Measurements from ENCODE around the gene L1TD1. TPM values are rescaled to one million over a fixed set of nuclear protein-coding genes. Genes with fewer than 3 reads are reported as not detected.
"Not testable (repeated sequence)": the region's sequence is repeated elsewhere in the genome, so short reads cannot be mapped to it uniquely, and the experiment has no call there.

Gene L1TD1
- polyA plus RNA-seq, 3 donors from 2014 or later, result not detected

DNA sequence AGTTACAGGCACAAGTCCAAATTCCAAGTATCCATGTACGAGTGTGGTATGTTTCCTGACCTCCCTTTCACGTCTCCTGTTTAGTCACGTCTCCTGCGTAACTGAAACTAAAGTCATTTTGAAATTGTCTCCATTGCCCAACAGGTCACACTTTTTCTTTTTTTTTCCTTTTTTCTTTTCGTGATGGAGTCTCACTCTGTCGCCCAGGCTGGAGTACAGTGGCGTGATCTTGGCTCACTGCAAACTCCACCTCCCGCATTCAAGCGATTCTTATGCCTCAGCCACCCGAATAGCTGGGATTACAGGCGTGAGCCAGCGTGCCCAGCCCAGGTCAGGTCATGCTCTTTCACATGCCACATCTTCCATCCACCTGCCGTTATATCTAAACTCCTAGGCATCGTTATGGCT is 38.2 kb downstream of the L1TD1 start:
- DNase-seq, result no peak
- Mint-ChIP-seq H3K4me1 (no peaks in the 10 kb centered on the region), H3K27me3 (ENCODE audit: low read depth in 3 of 3) (peaks cover 0 to 4% (median 2%) of the 10 kb centered on the region in 3 donors), H3K9me3 (peaks cover 0 to 1% (median 0%) of the 10 kb centered on the region in 6 donors), H3K27ac (no peak overlapping the region), H3K4me3 (no peak overlapping the region), H3K36me3 (no peaks in the 10 kb centered on the region)

DNA sequence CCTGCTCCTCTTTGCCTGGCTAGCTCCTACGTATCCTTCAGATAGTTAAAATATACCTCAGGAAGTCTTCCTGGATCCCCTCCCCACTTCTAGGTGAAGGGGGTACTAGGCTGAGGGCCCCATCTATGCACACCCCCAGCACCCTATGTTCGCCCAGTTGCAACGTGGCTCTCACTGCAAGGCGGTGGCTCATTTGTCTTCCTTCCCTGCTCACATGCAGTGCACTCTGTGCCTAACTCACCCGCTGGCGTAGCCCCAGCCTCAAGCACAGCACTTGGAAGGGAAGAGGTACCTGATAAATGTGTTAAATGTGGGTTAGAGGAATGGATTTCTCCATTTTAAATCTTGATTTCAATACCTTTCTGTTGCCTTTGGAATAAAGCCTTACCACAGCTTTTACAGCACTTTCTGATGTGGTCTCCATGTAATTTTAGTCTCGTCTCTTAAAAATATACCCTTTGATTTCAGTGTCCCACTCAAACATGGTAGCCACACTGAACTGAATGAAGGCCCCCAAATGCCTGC is 39.3 kb downstream of the L1TD1 start:
- Mint-ChIP-seq H3K4me3 (no peak overlapping the region), H3K4me1 (no peaks in the 10 kb centered on the region), H3K36me3 (no peaks in the 10 kb centered on the region), H3K9me3 (peaks cover 0 to 1% (median 0%) of the 10 kb centered on the region in 6 donors), H3K27ac (no peak overlapping the region), H3K27me3 (ENCODE audit: low read depth in 3 of 3) (peaks cover 0 to 4% (median 2%) of the 10 kb centered on the region in 3 donors)
- no peak for DNase-seq

GRCh38 chr1:62234688-62235087 is 40.0 kb downstream of the L1TD1 start:
- Mint-ChIP-seq H3K4me3 (no peak overlapping the region), H3K9me3 (peaks cover 0 to 1% (median 0%) of the 10 kb centered on the region in 6 donors), H3K27ac (no peak overlapping the region)

DNA sequence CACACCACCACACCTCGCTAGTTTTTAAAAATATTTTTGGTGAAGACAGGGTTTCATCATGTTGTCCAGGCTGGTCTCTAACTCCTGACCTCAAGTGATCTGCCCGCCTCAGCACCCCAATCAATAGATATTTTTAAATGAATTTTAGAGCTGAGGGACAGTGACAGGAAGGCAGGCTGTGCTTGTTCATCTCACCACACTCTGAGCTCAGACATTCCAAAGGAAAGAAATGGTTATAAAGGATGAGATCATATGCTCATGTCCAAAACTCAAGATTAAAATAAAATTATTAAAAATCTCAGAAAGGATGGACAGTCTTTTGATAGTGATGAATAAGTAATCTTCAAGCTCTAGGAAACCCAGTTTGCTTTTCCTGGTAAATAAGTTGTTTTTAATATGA is 40.9 kb downstream of the L1TD1 start:
- H3K27me3 Mint-ChIP-seq (ENCODE audit: low read depth in 3 of 3), result peaks cover under 1 to 4% (median 4%) of the 10 kb centered on the region in 3 donors
- no peak for DNase-seq
- no peaks in the 10 kb centered on the region for H3K36me3 Mint-ChIP-seq
- no peaks in the 10 kb centered on the region for H3K4me1 Mint-ChIP-seq
- peaks cover 0 to 1% (median 0%) of the 10 kb centered on the region in 6 donors for H3K9me3 Mint-ChIP-seq
- no peak overlapping the region for H3K4me3 Mint-ChIP-seq
- H3K27ac Mint-ChIP-seq, result no peak overlapping the region

More at GRCh38 chr1:62234688-62235087, 40.0 kb downstream of the L1TD1 start:
- no peak for DNase-seq
- Mint-ChIP-seq H3K4me1 (no peaks in the 10 kb centered on the region), H3K27me3 (ENCODE audit: low read depth in 3 of 3) (peaks cover 2 to 4% (median 3%) of the 10 kb centered on the region in 3 donors), H3K36me3 (no peaks in the 10 kb centered on the region)

DNA sequence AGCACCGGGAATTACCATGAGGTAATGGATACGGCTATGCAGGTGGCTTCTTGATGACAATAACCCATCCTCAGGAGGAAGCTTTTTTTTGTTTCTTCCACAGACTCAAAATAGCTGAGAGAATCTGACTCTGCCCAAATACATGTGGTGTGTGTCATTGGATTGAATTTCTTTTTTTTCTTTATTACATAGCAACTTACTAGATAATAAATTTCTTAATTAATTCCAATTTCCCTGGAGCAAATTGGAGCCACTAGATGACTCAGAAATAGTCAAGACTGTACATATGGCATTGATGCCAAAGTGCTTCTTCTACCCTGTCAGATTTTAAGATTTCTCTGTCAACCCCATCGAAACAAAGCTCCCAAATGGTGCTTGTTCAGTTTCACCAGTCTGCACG is 42.7 kb downstream of the L1TD1 start:
- no peaks in the 10 kb centered on the region for H3K36me3 Mint-ChIP-seq
- no peak for DNase-seq
- no peak overlapping the region for H3K4me3 Mint-ChIP-seq
- no peaks in the 10 kb centered on the region for H3K4me1 Mint-ChIP-seq
- peaks cover 0 to 1% (median 0%) of the 10 kb centered on the region in 6 donors for H3K9me3 Mint-ChIP-seq
- peaks cover 0 to 4% (median 4%) of the 10 kb centered on the region in 3 donors for H3K27me3 Mint-ChIP-seq (ENCODE audit: low read depth in 3 of 3)
- no peak overlapping the region for H3K27ac Mint-ChIP-seq

- no peak overlapping the region for H3K4me3 Mint-ChIP-seq
- no peak overlapping the region for H3K27ac Mint-ChIP-seq
- H3K4me1 Mint-ChIP-seq, result no peaks in the 10 kb centered on the region
- H3K36me3 Mint-ChIP-seq, result no peaks in the 10 kb centered on the region
- DNase-seq, result no peak
- H3K9me3 Mint-ChIP-seq, result peaks cover 0 to 1% (median 0%) of the 10 kb centered on the region in 6 donors
- H3K27me3 Mint-ChIP-seq (ENCODE audit: low read depth in 3 of 3), result peaks cover under 1 to 4% (median 4%) of the 10 kb centered on the region in 3 donors
Observed at GRCh38 chr1:62237950-62238374, 43.3 kb downstream of the L1TD1 start.

GRCh38 chr1:62238507-62238906 is 43.9 kb downstream of the L1TD1 start:
- DNase-seq, result no peak
- no peaks in the 10 kb centered on the region for H3K9me3 Mint-ChIP-seq
- H3K4me1 Mint-ChIP-seq, result no peaks in the 10 kb centered on the region
- no peak overlapping the region for H3K27ac Mint-ChIP-seq
- no peak overlapping the region for H3K4me3 Mint-ChIP-seq
- H3K27me3 Mint-ChIP-seq (ENCODE audit: low read depth in 3 of 3), result peaks cover 2 to 4% (median 4%) of the 10 kb centered on the region in 3 donors
- no peaks in the 10 kb centered on the region for H3K36me3 Mint-ChIP-seq

GRCh38 chr1:62239652-62240403 is 45.2 kb downstream of the L1TD1 start:
- DNase-seq; H3K36me3 Mint-ChIP-seq; H3K27ac Mint-ChIP-seq; H3K4me3 Mint-ChIP-seq; H3K27me3 Mint-ChIP-seq (ENCODE audit: low read depth in 3 of 3); H3K4me1 Mint-ChIP-seq; H3K9me3 Mint-ChIP-seq: not testable (repeated sequence)

DNA sequence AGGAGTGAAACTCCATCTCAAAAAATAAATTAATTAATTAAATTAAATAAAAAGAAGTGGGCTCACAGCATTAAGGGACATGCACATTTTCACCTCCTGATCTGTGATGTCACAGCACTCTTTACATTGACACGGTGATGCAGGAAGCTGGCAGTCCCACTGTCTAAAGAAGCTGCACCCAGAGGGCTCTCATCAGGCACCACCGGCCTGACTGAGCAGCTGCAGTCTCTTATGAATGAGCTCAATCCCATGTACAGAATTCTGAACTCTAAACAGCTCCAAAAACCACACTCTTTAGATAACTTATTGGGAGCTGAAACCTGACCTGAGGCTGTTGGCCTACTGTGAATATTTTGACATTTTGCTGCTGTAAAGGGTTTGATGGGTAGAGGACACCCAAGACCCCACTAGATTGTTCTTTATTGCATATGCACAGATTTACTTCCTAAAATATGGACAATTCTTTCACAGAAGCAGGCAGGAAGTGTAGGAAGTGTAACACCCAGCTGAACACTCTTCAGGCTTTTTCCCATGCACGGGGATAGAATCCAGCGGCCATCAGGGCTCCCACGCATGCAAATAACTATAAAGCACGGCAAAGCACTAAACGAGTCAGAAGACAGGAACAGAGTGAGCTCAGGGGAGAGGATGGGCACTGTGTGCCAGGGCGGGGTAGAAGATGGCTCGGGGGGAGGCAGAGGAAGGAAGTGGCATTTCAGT is 46.2 kb downstream of the L1TD1 start:
- Mint-ChIP-seq H3K27me3 (ENCODE audit: low read depth in 3 of 3) (peaks cover 2 to 6% (median 4%) of the 10 kb centered on the region in 3 donors), H3K27ac (no peak overlapping the region)

DNA sequence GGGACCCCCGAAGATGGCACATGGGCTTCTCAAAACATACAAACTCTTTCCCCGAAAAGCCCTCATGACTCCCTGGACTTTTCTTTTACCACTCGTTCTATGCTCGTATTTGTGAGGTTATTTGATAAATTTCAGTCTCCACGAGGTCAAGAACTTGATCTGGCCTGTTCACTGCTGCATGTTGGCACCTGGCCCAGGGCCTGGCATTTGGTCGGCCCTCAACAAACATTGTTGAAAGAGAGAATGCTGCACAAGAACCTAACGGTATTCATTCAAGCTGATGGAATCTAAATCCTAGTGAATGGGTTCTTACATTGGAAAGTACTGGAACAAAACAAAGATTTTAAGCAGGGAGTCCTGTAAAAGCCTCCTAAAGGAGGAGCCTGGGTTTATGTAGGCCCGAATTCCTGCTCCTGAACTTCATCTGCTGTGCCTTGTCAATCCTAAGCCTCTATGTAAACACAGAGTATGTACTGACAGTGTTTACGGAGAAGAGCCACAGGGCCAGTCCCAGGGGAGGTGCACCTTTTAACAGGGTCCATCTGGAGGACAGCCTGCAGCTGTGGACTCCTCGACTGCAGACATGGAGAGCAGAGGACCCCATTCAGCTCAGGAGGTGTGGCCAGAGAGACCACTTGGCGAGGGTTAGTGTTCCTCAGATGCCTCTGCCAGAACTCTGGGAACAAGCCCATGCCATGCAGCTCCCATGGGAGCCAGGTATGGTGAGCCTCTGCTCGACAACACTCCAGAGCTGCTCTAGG is 46.9 kb downstream of the L1TD1 start:
- Mint-ChIP-seq H3K27me3 (ENCODE audit: low read depth in 3 of 3) (peaks cover 2 to 6% (median 4%) of the 10 kb centered on the region in 3 donors), H3K36me3 (peaks cover 0 to 4% (median 0%) of the 10 kb centered on the region in 3 donors), H3K27ac (no peak overlapping the region), H3K9me3 (no peaks in the 10 kb centered on the region), H3K4me1 (no peaks in the 10 kb centered on the region), H3K4me3 (no peak overlapping the region)
- DNase-seq, result no peak

More for the DNA sequence above, 46.2 kb downstream of the L1TD1 start:
- no peaks in the 10 kb centered on the region for H3K4me1 Mint-ChIP-seq
- no peaks in the 10 kb centered on the region for H3K9me3 Mint-ChIP-seq
- peaks cover 0 to 4% (median 0%) of the 10 kb centered on the region in 3 donors for H3K36me3 Mint-ChIP-seq
- DNase-seq, result no peak
- H3K4me3 Mint-ChIP-seq, result no peak overlapping the region

DNA sequence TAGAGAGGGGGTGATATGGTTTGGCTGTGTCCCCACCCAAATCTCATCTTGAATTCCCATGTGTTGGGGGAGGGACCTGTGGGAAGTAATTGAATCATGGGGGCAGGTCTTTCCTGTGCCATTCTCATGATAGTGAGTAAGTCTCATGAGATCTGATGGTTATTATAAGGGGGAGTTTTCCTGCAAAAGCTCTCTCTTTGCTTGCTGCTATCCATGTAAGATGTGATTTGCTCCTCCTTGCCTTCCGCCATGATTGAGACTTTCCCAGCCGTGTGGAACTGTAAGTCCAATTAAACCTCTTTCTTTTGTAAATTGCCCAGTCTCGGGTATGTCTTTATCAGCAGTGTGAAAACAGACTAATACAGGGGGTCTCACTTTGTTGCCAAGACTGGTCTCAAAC is 49.7 kb downstream of the L1TD1 start:
- H3K4me3 Mint-ChIP-seq; DNase-seq; H3K36me3 Mint-ChIP-seq; H3K4me1 Mint-ChIP-seq; H3K27ac Mint-ChIP-seq; H3K27me3 Mint-ChIP-seq (ENCODE audit: low read depth in 3 of 3); H3K9me3 Mint-ChIP-seq: not testable (repeated sequence)

DNA sequence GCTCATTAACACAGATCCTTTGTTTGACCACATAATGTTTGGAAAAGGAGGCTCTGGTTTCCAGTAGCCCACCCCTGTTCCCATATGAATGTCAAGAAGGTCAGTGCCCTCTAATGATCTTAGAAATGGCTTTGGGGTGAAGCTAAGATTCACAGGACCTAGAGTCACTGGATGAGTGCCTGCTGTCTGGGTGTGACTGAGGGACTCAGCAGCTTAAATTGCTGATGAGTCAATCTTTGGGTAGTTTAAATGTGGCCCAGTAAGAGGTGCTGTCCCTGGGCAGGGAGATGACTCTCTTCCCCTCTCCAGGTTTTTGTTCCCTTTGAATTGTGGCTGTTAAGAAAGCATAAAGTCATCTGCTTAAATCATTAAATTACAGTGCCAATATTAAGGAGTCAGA is 50.6 kb downstream of the L1TD1 start:
- no peaks in the 10 kb centered on the region for H3K9me3 Mint-ChIP-seq

DNA sequence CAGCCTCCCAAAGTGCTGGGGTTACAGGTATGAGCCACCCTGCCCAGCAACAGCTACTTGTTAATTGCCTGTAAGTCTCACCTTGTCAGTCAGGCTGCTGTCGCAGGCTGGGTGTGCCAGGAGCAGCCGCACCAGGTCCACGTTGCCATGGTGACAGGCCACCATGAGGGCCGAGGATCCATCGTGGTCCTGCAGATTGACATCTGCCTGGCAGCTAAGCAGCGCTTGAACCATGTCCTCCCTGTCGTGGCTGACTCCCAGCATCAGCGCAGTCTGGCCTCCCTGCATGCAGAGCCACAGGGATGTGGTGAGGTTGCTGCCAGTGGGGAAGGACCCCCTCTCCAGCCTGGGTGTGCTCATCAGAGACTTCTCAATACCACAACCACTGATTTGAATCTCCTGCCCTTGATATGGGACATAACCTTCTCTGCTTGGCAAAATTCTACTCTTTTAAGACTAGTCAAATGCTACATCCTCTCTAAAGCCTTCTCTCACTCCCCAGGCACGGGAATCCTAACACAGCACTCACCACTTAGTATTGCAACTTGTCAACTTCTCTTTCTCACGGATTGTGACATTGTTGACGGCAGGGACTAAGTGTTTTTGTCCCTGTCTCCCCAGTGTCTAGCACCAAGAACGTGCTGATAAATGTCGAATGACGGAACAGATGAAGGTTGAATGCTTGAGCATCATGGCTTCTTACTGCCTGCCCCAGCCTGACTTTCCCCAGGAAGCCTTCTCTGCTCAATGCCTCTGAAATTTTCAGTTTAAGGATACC is 52.9 kb downstream of the L1TD1 start:
- no peak for DNase-seq
- H3K9me3 Mint-ChIP-seq, result no peaks in the 10 kb centered on the region
- H3K4me1 Mint-ChIP-seq, result no peaks in the 10 kb centered on the region
- no peak overlapping the region for H3K4me3 Mint-ChIP-seq
- H3K36me3 Mint-ChIP-seq, result peaks cover 0 to 4% (median 0%) of the 10 kb centered on the region in 3 donors
- H3K27ac Mint-ChIP-seq, result no peak overlapping the region
- H3K27me3 Mint-ChIP-seq (ENCODE audit: low read depth in 3 of 3), result peaks cover 0 to 6% (median 2%) of the 10 kb centered on the region in 3 donors

More for the DNA sequence above, 50.6 kb downstream of the L1TD1 start:
- no peak for DNase-seq
- no peak overlapping the region for H3K4me3 Mint-ChIP-seq
- no peaks in the 10 kb centered on the region for H3K4me1 Mint-ChIP-seq
- H3K36me3 Mint-ChIP-seq, result peaks cover 0 to 4% (median 0%) of the 10 kb centered on the region in 3 donors
- peaks cover 0 to 6% (median 2%) of the 10 kb centered on the region in 3 donors for H3K27me3 Mint-ChIP-seq (ENCODE audit: low read depth in 3 of 3)
- no peak overlapping the region for H3K27ac Mint-ChIP-seq

Data from immature natural killer cell (primary cell).